Neural cell (in vitro differentiated cells): ENCODE results near the gene EFR3B. TPM values are rescaled to one million over a fixed set of nuclear protein-coding genes. Genes with fewer than 3 reads are reported as not detected.

ENCODE experiments used
- H2AFZ ChIP-seq: fragments of 200-600, 300-800 bp; sonication (generic), shearing (Covaris generic); 2 replicates; pipeline ENCODE4 v1.6.0; 2014; ENCODE audit warnings: low read depth, mild to moderate bottlenecking, antibody characterized with exemption, low read length, moderate library complexity
- H3F3A ChIP-seq: fragments of 200-600 bp; shearing (Covaris generic); 2 replicates; pipeline ENCODE4 v1.6.1; 2016; ENCODE audit warnings: mild to moderate bottlenecking, moderate library complexity, mixed read lengths, antibody characterized with exemption, low read length; ENCODE audit not compliant: insufficient read depth, poor library complexity, severe bottlenecking
- H3K27ac ChIP-seq: fragments of 200-600, 300-800 bp; sonication (generic), shearing (Covaris generic); 2 replicates; pipeline ENCODE4 v1.5.1; 2014; ENCODE audit warnings: mild to moderate bottlenecking, low read length, moderate library complexity
- H3K27me3 ChIP-seq: fragments of 300-800, 200-600 bp; sonication (generic), shearing (Covaris generic); 2 replicates; pipeline ENCODE4 v1.6.0; 2014; ENCODE audit warnings: mild to moderate bottlenecking, low read depth, low read length, moderate library complexity; ENCODE audit not compliant: insufficient read depth
- H3K36me3 ChIP-seq: fragments of 300-800, 200-600 bp; sonication (generic), shearing (Covaris generic); 2 replicates; pipeline ENCODE4 v1.5.1; 2014; ENCODE audit warnings: mild to moderate bottlenecking, antibody characterized with exemption, low read length, moderate library complexity; ENCODE audit not compliant: insufficient read depth
- H3K4me2 ChIP-seq: fragments of 300-800, 200-600 bp; sonication (generic), shearing (Covaris generic); 2 replicates; pipeline ENCODE4 v1.6.0; 2014; ENCODE audit warnings: mild to moderate bottlenecking, low read length
- H3K4me3 ChIP-seq: fragments of 300-800, 200-600 bp; sonication (generic), shearing (Covaris generic); 2 replicates; pipeline ENCODE4 v1.5.1; 2014; ENCODE audit warnings: mild to moderate bottlenecking, low read length, moderate library complexity
- H3K79me2 ChIP-seq: fragments of 200-600 bp; shearing (Covaris generic); replicated peaks from 2 replicates; pipeline ENCODE4 v1.6.0; 2014; ENCODE audit warnings: mild to moderate bottlenecking, low read length, moderate library complexity; ENCODE audit not compliant: insufficient read depth
- H3K9ac ChIP-seq: fragments of 300-800, 200-600 bp; sonication (generic), shearing (Covaris generic); 2 replicates; pipeline ENCODE4 v1.6.1; 2016; ENCODE audit warnings: mild to moderate bottlenecking, low read length, mixed read lengths
- H3K9me2 ChIP-seq: fragments of 200-600 bp; shearing (Covaris generic); 2 replicates; pipeline ENCODE4 v1.6.1; 2016; ENCODE audit warnings: mild to moderate bottlenecking, low read length, mixed read lengths; ENCODE audit not compliant: insufficient read depth
- H3K9me3 ChIP-seq: fragments of 200-600, 300-800 bp; sonication (generic), shearing (Covaris generic); 2 replicates; pipeline ENCODE4 v1.6.1; 2016; ENCODE audit warnings: mild to moderate bottlenecking, mixed run types, low read length, moderate library complexity, mixed read lengths
- H4K20me1 ChIP-seq: fragments of 200-600 bp; shearing (Covaris generic); 2 replicates; pipeline ENCODE4 v1.6.1; 2016; ENCODE audit warnings: mild to moderate bottlenecking, mixed run types; ENCODE audit not compliant: insufficient read depth
- EP300 ChIP-seq: fragments of 450-650 bp; conservative IDR thresholded peaks from 2 replicates; pipeline ENCODE4 v1.6.1; 2014; ENCODE audit warnings: antibody characterized with exemption, mild to moderate bottlenecking, moderate library complexity; ENCODE audit not compliant: poor library complexity, severe bottlenecking
- EZH2 ChIP-seq: fragments of 200-600, 300-800 bp; shearing (Covaris generic), sonication (generic); IDR thresholded peaks from 2 replicates; pipeline ENCODE4 v1.6.1; 2014; ENCODE audit warnings: antibody characterized with exemption, low read length, borderline replicate concordance, mild to moderate bottlenecking; ENCODE audit not compliant: insufficient read depth, poor library complexity, severe bottlenecking
- MXI1 ChIP-seq: fragments of 450-650 bp; conservative IDR thresholded peaks from 2 replicates; pipeline ENCODE4 v1.6.1; 2014; ENCODE audit warnings: antibody characterized with exemption, mild to moderate bottlenecking; ENCODE audit not compliant: poor library complexity, severe bottlenecking
- POLR2AphosphoS5 ChIP-seq: IDR thresholded peaks from 2 replicates; pipeline ENCODE4 v1.6.1; 2012
- RAD21 ChIP-seq: fragments of 450-650 bp; conservative IDR thresholded peaks from 2 replicates; pipeline ENCODE4 v1.6.1; 2014; ENCODE audit warnings: antibody characterized with exemption, mild to moderate bottlenecking, moderate library complexity
- SMC3 ChIP-seq: fragments of 450-650 bp; conservative IDR thresholded peaks from 2 replicates; pipeline ENCODE4 v1.6.1; 2014; ENCODE audit warnings: antibody characterized with exemption, mild to moderate bottlenecking, moderate library complexity; ENCODE audit not compliant: poor library complexity
- TAF1 ChIP-seq: IDR thresholded peaks from 2 replicates; pipeline ENCODE4 v1.6.1; 2012; ENCODE audit warnings: low read depth
- polyA plus RNA-seq: library from polyadenylated mRNA; depleted of rRNA; stranded (reverse); fragments of >200 nt; gene quantifications from 2 replicates; pipeline ENCODE4 v1.2.3, GENCODE V29; 2014
- TF ChIP-seq, protein P1 (sequence below): IDR thresholded peaks from 2 replicates; pipeline ENCODE4 v1.6.1; 2012; ENCODE audit warnings: borderline replicate concordance
- TF ChIP-seq, protein P2 (sequence below): fragments of 450-650 bp; IDR thresholded peaks from 2 replicates; pipeline ENCODE4 v1.5.1; 2014; ENCODE audit warnings: antibody characterized with exemption, mild to moderate bottlenecking, moderate library complexity; ENCODE audit not compliant: poor library complexity, severe bottlenecking

Gene EFR3B
- polyA plus RNA-seq, 1 donor from 2014 or later: 29.3 TPM

DNA sequence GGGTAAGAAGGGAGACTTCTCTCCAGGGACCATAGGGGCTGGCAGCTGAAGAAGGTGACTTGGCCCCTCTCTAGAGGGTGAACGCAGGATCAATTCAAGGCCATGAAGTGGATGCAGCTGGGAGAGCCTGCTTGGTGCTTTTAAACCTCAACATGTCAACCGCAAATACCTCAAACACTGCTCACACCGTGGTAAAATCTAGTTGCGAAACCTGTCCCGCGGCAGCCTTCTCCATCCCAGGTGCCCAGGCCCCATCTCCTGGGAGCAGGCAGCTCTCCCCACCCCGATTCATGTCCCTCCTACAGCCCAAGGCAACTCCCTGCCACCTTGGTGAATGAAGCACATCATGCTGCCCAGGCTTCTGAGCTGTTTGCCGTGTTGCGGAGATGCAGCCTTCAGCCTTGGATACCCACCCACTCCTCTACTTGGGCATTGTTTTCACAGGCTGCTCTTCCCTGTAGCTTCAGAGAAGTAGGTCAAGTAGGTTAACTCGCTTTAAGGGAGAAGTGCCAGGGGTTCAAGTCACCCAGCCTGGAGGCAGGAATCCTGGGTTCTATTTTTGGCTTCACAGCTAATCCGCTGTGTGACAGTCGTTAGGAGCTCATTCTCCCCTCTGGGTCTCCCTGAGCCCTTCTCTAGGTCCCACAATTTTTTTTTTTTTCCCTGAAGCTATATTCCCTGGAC is 6.2 kb upstream of the EFR3B start:
- TF ChIP-seq TAF1 (no peak), RAD21 (no peak), POLR2AphosphoS5 (no peak), EP300 (no peak)
- TF ChIP-seq, protein P1, sequence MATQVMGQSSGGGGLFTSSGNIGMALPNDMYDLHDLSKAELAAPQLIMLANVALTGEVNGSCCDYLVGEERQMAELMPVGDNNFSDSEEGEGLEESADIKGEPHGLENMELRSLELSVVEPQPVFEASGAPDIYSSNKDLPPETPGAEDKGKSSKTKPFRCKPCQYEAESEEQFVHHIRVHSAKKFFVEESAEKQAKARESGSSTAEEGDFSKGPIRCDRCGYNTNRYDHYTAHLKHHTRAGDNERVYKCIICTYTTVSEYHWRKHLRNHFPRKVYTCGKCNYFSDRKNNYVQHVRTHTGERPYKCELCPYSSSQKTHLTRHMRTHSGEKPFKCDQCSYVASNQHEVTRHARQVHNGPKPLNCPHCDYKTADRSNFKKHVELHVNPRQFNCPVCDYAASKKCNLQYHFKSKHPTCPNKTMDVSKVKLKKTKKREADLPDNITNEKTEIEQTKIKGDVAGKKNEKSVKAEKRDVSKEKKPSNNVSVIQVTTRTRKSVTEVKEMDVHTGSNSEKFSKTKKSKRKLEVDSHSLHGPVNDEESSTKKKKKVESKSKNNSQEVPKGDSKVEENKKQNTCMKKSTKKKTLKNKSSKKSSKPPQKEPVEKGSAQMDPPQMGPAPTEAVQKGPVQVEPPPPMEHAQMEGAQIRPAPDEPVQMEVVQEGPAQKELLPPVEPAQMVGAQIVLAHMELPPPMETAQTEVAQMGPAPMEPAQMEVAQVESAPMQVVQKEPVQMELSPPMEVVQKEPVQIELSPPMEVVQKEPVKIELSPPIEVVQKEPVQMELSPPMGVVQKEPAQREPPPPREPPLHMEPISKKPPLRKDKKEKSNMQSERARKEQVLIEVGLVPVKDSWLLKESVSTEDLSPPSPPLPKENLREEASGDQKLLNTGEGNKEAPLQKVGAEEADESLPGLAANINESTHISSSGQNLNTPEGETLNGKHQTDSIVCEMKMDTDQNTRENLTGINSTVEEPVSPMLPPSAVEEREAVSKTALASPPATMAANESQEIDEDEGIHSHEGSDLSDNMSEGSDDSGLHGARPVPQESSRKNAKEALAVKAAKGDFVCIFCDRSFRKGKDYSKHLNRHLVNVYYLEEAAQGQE: no peak
- TF ChIP-seq, protein P2, sequence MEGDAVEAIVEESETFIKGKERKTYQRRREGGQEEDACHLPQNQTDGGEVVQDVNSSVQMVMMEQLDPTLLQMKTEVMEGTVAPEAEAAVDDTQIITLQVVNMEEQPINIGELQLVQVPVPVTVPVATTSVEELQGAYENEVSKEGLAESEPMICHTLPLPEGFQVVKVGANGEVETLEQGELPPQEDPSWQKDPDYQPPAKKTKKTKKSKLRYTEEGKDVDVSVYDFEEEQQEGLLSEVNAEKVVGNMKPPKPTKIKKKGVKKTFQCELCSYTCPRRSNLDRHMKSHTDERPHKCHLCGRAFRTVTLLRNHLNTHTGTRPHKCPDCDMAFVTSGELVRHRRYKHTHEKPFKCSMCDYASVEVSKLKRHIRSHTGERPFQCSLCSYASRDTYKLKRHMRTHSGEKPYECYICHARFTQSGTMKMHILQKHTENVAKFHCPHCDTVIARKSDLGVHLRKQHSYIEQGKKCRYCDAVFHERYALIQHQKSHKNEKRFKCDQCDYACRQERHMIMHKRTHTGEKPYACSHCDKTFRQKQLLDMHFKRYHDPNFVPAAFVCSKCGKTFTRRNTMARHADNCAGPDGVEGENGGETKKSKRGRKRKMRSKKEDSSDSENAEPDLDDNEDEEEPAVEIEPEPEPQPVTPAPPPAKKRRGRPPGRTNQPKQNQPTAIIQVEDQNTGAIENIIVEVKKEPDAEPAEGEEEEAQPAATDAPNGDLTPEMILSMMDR: no peak
- H4K20me1 ChIP-seq: no peaks in the 10 kb centered on the region
- H3K9ac ChIP-seq: no peak overlapping the region
- H3K9me2 ChIP-seq: no peaks in the 10 kb centered on the region
- no peaks in the 10 kb centered on the region for H3K9me3 ChIP-seq
- H3K27me3 ChIP-seq: no peaks in the 10 kb centered on the region
- H3K4me3 ChIP-seq: no peak overlapping the region
- no peaks in the 10 kb centered on the region for H3F3A ChIP-seq
- H3K79me2 ChIP-seq: no peaks in the 10 kb centered on the region
- no peak overlapping the region for H3K27ac ChIP-seq
- no peaks in the 10 kb centered on the region for H3K36me3 ChIP-seq
- no peak overlapping the region for H3K4me2 ChIP-seq
- H2AFZ ChIP-seq: no peak overlapping the region

DNA sequence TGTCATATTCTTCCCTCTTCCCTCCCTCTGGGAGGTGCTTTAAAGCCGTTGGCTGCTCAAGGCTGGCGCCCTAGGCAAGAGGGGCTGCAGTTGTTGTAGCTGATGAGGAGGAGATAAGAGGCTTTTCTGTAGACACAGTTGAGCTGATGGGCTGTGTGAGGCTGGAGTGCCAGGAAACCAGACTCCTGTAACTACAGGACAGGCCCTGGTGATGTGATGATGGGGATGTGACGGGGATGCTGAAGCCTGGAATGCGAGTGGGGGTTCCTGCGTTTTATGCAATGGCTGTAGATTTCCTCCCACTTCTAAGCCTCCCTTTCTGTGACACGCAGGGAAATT is 5.7 kb upstream of the EFR3B start:
- Histone ChIP-seq H3K36me3 (no peaks in the 10 kb centered on the region), H3K27ac (no peak overlapping the region), H3K9me3 (no peaks in the 10 kb centered on the region), H2AFZ (no peak overlapping the region), H3K9ac (no peak overlapping the region), H4K20me1 (no peaks in the 10 kb centered on the region), H3K27me3 (no peaks in the 10 kb centered on the region), H3K9me2 (no peaks in the 10 kb centered on the region), H3F3A (no peaks in the 10 kb centered on the region), H3K79me2 (no peaks in the 10 kb centered on the region), H3K4me2 (no peak overlapping the region), H3K4me3 (no peak overlapping the region)
- no peak for TF ChIP-seq EP300

DNA sequence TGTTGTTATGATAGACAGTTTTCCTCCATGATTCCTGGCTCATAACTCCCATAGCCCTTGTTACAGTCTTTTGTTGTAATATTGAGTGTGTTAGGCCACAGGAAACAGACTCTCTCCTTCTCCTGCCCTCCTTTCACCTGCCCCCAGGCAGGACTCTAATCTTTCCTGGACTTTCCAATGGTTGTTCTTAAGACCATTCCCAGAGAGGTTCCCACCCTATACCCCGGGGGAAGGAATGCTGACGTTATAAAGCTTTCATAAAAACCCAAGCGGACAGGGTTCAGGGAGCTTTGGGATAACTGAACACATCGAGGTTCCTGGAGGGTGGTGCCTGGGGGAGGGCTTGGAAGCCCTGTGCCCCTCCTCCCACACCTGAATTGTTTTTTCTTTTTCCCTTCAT is 2.8 kb upstream of the EFR3B start:
- no peak overlapping the region for H3K27ac ChIP-seq

More for the DNA sequence above, 2.8 kb upstream of the EFR3B start:
- Histone ChIP-seq H3K79me2 (peaks cover 6% of the 10 kb centered on the region), H3K27me3 (no peaks in the 10 kb centered on the region), H3K36me3 (no peaks in the 10 kb centered on the region), H4K20me1 (no peaks in the 10 kb centered on the region), H3K9me2 (no peaks in the 10 kb centered on the region), H3F3A (peaks cover 5% of the 10 kb centered on the region), H3K9me3 (no peaks in the 10 kb centered on the region), H3K4me2 (no peak overlapping the region), H2AFZ (no peak overlapping the region), H3K9ac (no peak overlapping the region), H3K4me3 (no peak overlapping the region)
- no peak for TF ChIP-seq TAF1
- TF ChIP-seq, protein P2: no peak
- no peak for TF ChIP-seq EP300
- no peak for TF ChIP-seq RAD21
- no peak for TF ChIP-seq SMC3
- no peak for TF ChIP-seq MXI1
- no peak for TF ChIP-seq POLR2AphosphoS5
- no peak for TF ChIP-seq EZH2
- TF ChIP-seq, protein P1: no peak
